Nephron progenitor cell (in vitro differentiated cells): ENCODE data around the gene SMIM24.
"Not testable (repeated sequence)": the region's sequence is repeated elsewhere in the genome, so short reads cannot be mapped to it uniquely, and the experiment has no call there.

Source experiments
- DNase-seq: peaks from one replicate; pipeline ENCODE4 v3.0.0; 2021
- H3K27ac Mint-ChIP-seq: 2 replicates; pipeline ENCODE4 v1.8.0; 2021; ENCODE audit warnings: mild to moderate bottlenecking, moderate library complexity, mixed read lengths
- H3K27me3 Mint-ChIP-seq: 2 replicates; pipeline ENCODE4 v1.8.0; 2021; ENCODE audit warnings: mild to moderate bottlenecking, low read depth, mixed read lengths; ENCODE audit not compliant: poor library complexity
- H3K36me3 Mint-ChIP-seq: 2 replicates; pipeline ENCODE4 v1.8.0; 2021; ENCODE audit warnings: low read depth, mixed read lengths
- H3K4me1 Mint-ChIP-seq: 2 replicates; pipeline ENCODE4 v1.8.0; 2021; ENCODE audit warnings: mixed read lengths
- H3K4me3 Mint-ChIP-seq: 2 replicates; pipeline ENCODE4 v1.8.0; 2021; ENCODE audit warnings: mild to moderate bottlenecking, moderate library complexity, mixed read lengths
- H3K9me3 Mint-ChIP-seq: 2 replicates; pipeline ENCODE4 v1.8.0; 2021; ENCODE audit warnings: mild to moderate bottlenecking, moderate library complexity, mixed read lengths
- CTCF ChIP-seq: fragments of 200-600 bp; sonication (generic); IDR thresholded peaks from 2 replicates; pipeline ENCODE4 v1.5.0; 2021; ENCODE audit warnings: antibody characterized with exemption

SMIM24 gene

GRCh38 chr19:3456925-3457527 lies 23.3 kb downstream of the SMIM24 start:
- no peak for DNase-seq
- H3K4me3 Mint-ChIP-seq = no peak overlapping the region
- peaks cover 23% of the 10 kb centered on the region for H3K27me3 Mint-ChIP-seq

GRCh38 chr19:3455960-3456601 lies 24.2 kb downstream of the SMIM24 start:
- DNase-seq = no peak
- H3K9me3 Mint-ChIP-seq = no peaks in the 10 kb centered on the region
- no peak for TF ChIP-seq CTCF

More at GRCh38 chr19:3456925-3457527, 23.3 kb downstream of the SMIM24 start:
- no peak for TF ChIP-seq CTCF
- Mint-ChIP-seq H3K9me3 (no peaks in the 10 kb centered on the region), H3K36me3 (peaks cover 4% of the 10 kb centered on the region), H3K4me1 (peaks cover 23% of the 10 kb centered on the region), H3K27ac (no peak overlapping the region)

GRCh38 chr19:3455393-3455955 lies 24.9 kb downstream of the SMIM24 start:
- H3K27me3 Mint-ChIP-seq = peaks cover 8% of the 10 kb centered on the region
- peaks cover 4% of the 10 kb centered on the region for H3K36me3 Mint-ChIP-seq
- no peak overlapping the region for H3K4me3 Mint-ChIP-seq
- peaks cover 33% of the 10 kb centered on the region for H3K4me1 Mint-ChIP-seq
- no peaks in the 10 kb centered on the region for H3K9me3 Mint-ChIP-seq
- no peak overlapping the region for H3K27ac Mint-ChIP-seq
- DNase-seq = no peak
- TF ChIP-seq CTCF = no peak

More at GRCh38 chr19:3455960-3456601, 24.2 kb downstream of the SMIM24 start:
- H3K27ac Mint-ChIP-seq = no peak overlapping the region
- H3K36me3 Mint-ChIP-seq = peaks cover 4% of the 10 kb centered on the region
- peaks cover 29% of the 10 kb centered on the region for H3K4me1 Mint-ChIP-seq
- peaks cover 14% of the 10 kb centered on the region for H3K27me3 Mint-ChIP-seq
- H3K4me3 Mint-ChIP-seq = no peak overlapping the region

- peaks cover 4% of the 10 kb centered on the region for H3K36me3 Mint-ChIP-seq
- DNase-seq = no peak
- peaks cover 4% of the 10 kb centered on the region for H3K27me3 Mint-ChIP-seq
- H3K4me3 Mint-ChIP-seq = no peak overlapping the region
- H3K4me1 Mint-ChIP-seq = peaks cover 33% of the 10 kb centered on the region
- no peak overlapping the region for H3K27ac Mint-ChIP-seq
- no peaks in the 10 kb centered on the region for H3K9me3 Mint-ChIP-seq
- no peak for TF ChIP-seq CTCF
These were observed 25.5 kb downstream of the SMIM24 start for GRCh38 chr19:3454656-3455392.

- H3K27me3 Mint-ChIP-seq = peaks cover 4% of the 10 kb centered on the region
- peaks cover 4% of the 10 kb centered on the region for H3K36me3 Mint-ChIP-seq
- no peak overlapping the region for H3K27ac Mint-ChIP-seq
- peaks cover 29% of the 10 kb centered on the region for H3K4me1 Mint-ChIP-seq
- no peaks in the 10 kb centered on the region for H3K9me3 Mint-ChIP-seq
- DNase-seq = no peak
- no peak overlapping the region for H3K4me3 Mint-ChIP-seq
- TF ChIP-seq CTCF = no peak
These were observed 26.5 kb downstream of the SMIM24 start for GRCh38 chr19:3453840-3454239.

- not testable (repeated sequence) for DNase-seq, H3K36me3 Mint-ChIP-seq, H3K27me3 Mint-ChIP-seq, H3K4me3 Mint-ChIP-seq, H3K27ac Mint-ChIP-seq, H3K9me3 Mint-ChIP-seq
- peaks cover 19% of the 10 kb centered on the region for H3K4me1 Mint-ChIP-seq
These were observed 27.4 kb downstream of the SMIM24 start for GRCh38 chr19:3452942-3453214.
